Measurements from ENCODE around the gene RRP7A. TPM values are rescaled to one million over a fixed set of nuclear protein-coding genes. Genes with fewer than 3 reads are reported as not detected.
"Not testable (repeated sequence)": the region's sequence is repeated elsewhere in the genome, so short reads cannot be mapped to it uniquely, and the experiment has no call there.

The RRP7A gene
- polyA plus RNA-seq, 3 donors, result 26.5 to 48.8 (median 34.5) TPM

- DNase-seq, result not testable (repeated sequence)
Observed at GRCh38 chr22:42508327-42508974, 11.1 kb downstream of the RRP7A start.

GRCh38 chr22:42500836-42501179 is 18.8 kb downstream of the RRP7A start:
- no peak for DNase-seq

GRCh38 chr22:42500161-42500835 is 19.3 kb downstream of the RRP7A start:
- peak; percentile 73 for DNase-seq

- not testable (repeated sequence) for DNase-seq
Observed at GRCh38 chr22:42499773-42500160, 19.8 kb downstream of the RRP7A start.

- not testable (repeated sequence) for DNase-seq
Observed at GRCh38 chr22:42495533-42496141, 24.0 kb downstream of the RRP7A start.

- DNase-seq, result no peak
Observed at GRCh38 chr22:42493393-42493792, 26.2 kb downstream of the RRP7A start.

- no peak for DNase-seq
Observed at GRCh38 chr22:42492323-42492690, 27.3 kb downstream of the RRP7A start.

GRCh38 chr22:42490243-42490832 is 29.3 kb downstream of the RRP7A start:
- no peak for DNase-seq

GRCh38 chr22:42489000-42489399 is 30.6 kb downstream of the RRP7A start:
- DNase-seq, result no peak

GRCh38 chr22:42484506-42484905 is 35.1 kb downstream of the RRP7A start:
- DNase-seq, result peak; percentile 35

GRCh38 chr22:42483610-42484223 is 35.9 kb downstream of the RRP7A start:
- DNase-seq, result not testable (repeated sequence)

GRCh38 chr22:42475122-42475521 is 44.5 kb downstream of the RRP7A start:
- DNase-seq, result no peak

- DNase-seq, result no peak
Observed at GRCh38 chr22:42473484-42474193, 46.0 kb downstream of the RRP7A start.

GRCh38 chr22:42472671-42473070 is 46.9 kb downstream of the RRP7A start:
- no peak for DNase-seq

- no peak for DNase-seq
Observed at GRCh38 chr22:42471441-42471840, 48.2 kb downstream of the RRP7A start.

- no peak for DNase-seq
Observed at GRCh38 chr22:42470366-42471082, 49.1 kb downstream of the RRP7A start.

- DNase-seq, result no peak
Observed at GRCh38 chr22:42468841-42469240, 50.8 kb downstream of the RRP7A start.

- no peak for DNase-seq
Observed at GRCh38 chr22:42462016-42462415, 57.6 kb downstream of the RRP7A start.

GRCh38 chr22:42461511-42461910 is 58.1 kb downstream of the RRP7A start:
- DNase-seq, result no peak
